Stimulated activated CD4-positive, alpha-beta T cell treated with anti-CD3 and anti-CD28 coated beads, Interleukin-4, amount 100 ng/mL, for 48 hours (primary cell): ENCODE data around the gene TBC1D2.
A peak's percentile ranks its signal among the peaks of the same experiment; 100 is the strongest.
"Not testable (repeated sequence)": the region's sequence is repeated elsewhere in the genome, so short reads cannot be mapped to it uniquely, and the experiment has no call there.

Source experiments
- DNase-seq, 2 donors: peaks; one replicate each; pipeline ENCODE4 v3.0.0-alpha.2; 2020; ENCODE audit warnings: low read depth in 2 of 2

The TBC1D2 gene

GRCh38 chr9:98272083-98272482, 16.6 kb upstream of the TBC1D2 start:
- DNase-seq, result no peak

- DNase-seq, result no peak
Observed at GRCh38 chr9:98271479-98271878, 16.0 kb upstream of the TBC1D2 start.

- DNase-seq, result not testable (repeated sequence)
Observed at GRCh38 chr9:98270284-98270683, 14.8 kb upstream of the TBC1D2 start.

GRCh38 chr9:98269652-98270051, 14.2 kb upstream of the TBC1D2 start:
- DNase-seq, result not testable (repeated sequence)

- not testable (repeated sequence) for DNase-seq
Observed at GRCh38 chr9:98267556-98267955, 12.1 kb upstream of the TBC1D2 start.

- no peak for DNase-seq
Observed at GRCh38 chr9:98264516-98264915, 9.1 kb upstream of the TBC1D2 start.

GRCh38 chr9:98263482-98264357, 8.3 kb upstream of the TBC1D2 start:
- DNase-seq, result peak; percentile 66 to 75

GRCh38 chr9:98263080-98263479, 7.6 kb upstream of the TBC1D2 start:
- DNase-seq, result no peak

GRCh38 chr9:98262056-98262455, 6.6 kb upstream of the TBC1D2 start:
- no peak for DNase-seq

GRCh38 chr9:98260635-98261034, 5.2 kb upstream of the TBC1D2 start:
- no peak for DNase-seq

- no peak for DNase-seq
Observed at GRCh38 chr9:98259791-98260190, 4.3 kb upstream of the TBC1D2 start.

- DNase-seq, result peak; percentile 11 to 18
Observed at GRCh38 chr9:98256756-98257155, 1.3 kb upstream of the TBC1D2 start.

GRCh38 chr9:98255061-98255577, 330 bp downstream of the TBC1D2 start:
- DNase-seq, result no peak

GRCh38 chr9:98254228-98255060, 1.0 kb downstream of the TBC1D2 start:
- DNase-seq, result no peak

- DNase-seq, result no peak
Observed at GRCh38 chr9:98253565-98253964, 1.9 kb downstream of the TBC1D2 start.

GRCh38 chr9:98251551-98251950, 3.9 kb downstream of the TBC1D2 start:
- DNase-seq, result no peak

GRCh38 chr9:98249771-98250170, 5.7 kb downstream of the TBC1D2 start:
- no peak for DNase-seq

- DNase-seq, result peak in 1 of 2 donors; percentile 15
Observed at GRCh38 chr9:98248737-98249474, 6.5 kb downstream of the TBC1D2 start.

GRCh38 chr9:98247831-98248657, 7.4 kb downstream of the TBC1D2 start:
- no peak for DNase-seq

- DNase-seq, result no peak
Observed at GRCh38 chr9:98242426-98242825, 13.0 kb downstream of the TBC1D2 start.
